A549 treated with CORT108297 at 1 μM for 4 hours (cell line): Measurements from ENCODE around the gene RPL13. TPM values are rescaled to one million over a fixed set of nuclear protein-coding genes. Genes with fewer than 3 reads are reported as not detected.

Experiments used
- total RNA-seq: library from RNA; stranded (reverse); fragments of 200-300 nt; extraction: Qiagen RNA extraction; gene quantifications from 5 replicates; pipeline ENCODE4 v1.2.3, GENCODE V29; 2022

Gene RPL13
- 3,219 to 4,374 TPM (median 4,292 TPM) in 5 replicates for total RNA-seq

GRCh38 chr16:89560378-89561141, at the start of gene RPL13:
Gene RPL13 (plus strand): TSS chr16:89560682. CDS start chr16:89560960, 278 bp downstream.

GRCh38 chr16:89575247-89576152, 15.0 kb downstream of the RPL13 start, which contains the start of gene CPNE7:
Gene CPNE7 (plus strand): TSS chr16:89575758. CDS start chr16:89575898, 140 bp downstream.

GRCh38 chr16:89613231-89613953, 52.9 kb downstream of the RPL13 start, which contains the start of gene DPEP1:
Gene DPEP1 (plus strand): TSS chr16:89613642. CDS start chr16:89630411, 16,769 bp downstream.

Other genes starting within 250 kb of the RPL13 start
- 76.2 to 100 TPM (median 98.7 TPM) in 5 replicates for gene ANKRD11, start 70.1 kb upstream of the RPL13 start, total RNA-seq
- gene SPG7, start 52.3 kb upstream of the RPL13 start, total RNA-seq = 85.8 to 96.5 TPM (median 94.3 TPM) in 5 replicates
- 48.7 to 75.7 TPM (median 70.3 TPM) in 5 replicates for gene CPNE7, start 15.1 kb downstream of the RPL13 start, total RNA-seq
- 0.78 to 1.2 TPM (median 0.83 TPM) in 5 replicates for gene DPEP1, start 53.0 kb downstream of the RPL13 start, total RNA-seq
- 96.9 to 102 TPM (median 97.9 TPM) in 5 replicates for gene CHMP1A, start 97.0 kb downstream of the RPL13 start, total RNA-seq
- gene SPATA33, start 97.2 kb downstream of the RPL13 start, total RNA-seq = 13.7 to 16.9 TPM (median 16.9 TPM) in 5 replicates
- 33.1 to 62.2 TPM (median 50.3 TPM) in 5 replicates for gene CDK10, start 126.0 kb downstream of the RPL13 start, total RNA-seq
- 9.1 to 13.6 TPM (median 12.2 TPM) in 5 replicates for gene SPATA2L, start 141.0 kb downstream of the RPL13 start, total RNA-seq
- 3.0 to 6.0 TPM (median 4.8 TPM) in 5 replicates for gene VPS9D1, start 160.2 kb downstream of the RPL13 start, total RNA-seq
- gene ZNF276, start 160.9 kb downstream of the RPL13 start, total RNA-seq = 15.6 to 19.6 TPM (median 19.0 TPM) in 5 replicates